ENCODE data around the gene KANK3. TPM values are rescaled to one million over a fixed set of nuclear protein-coding genes. Genes with fewer than 3 reads are reported as not detected.

Gene KANK3
- total RNA-seq, 2 experiments from 2014 or later: 0.11 to 0.22 TPM

- ChIA-PET POLR2A (interaction anchor here (0.6 to 1.6 kb wide), 4 partner anchors 11 to 92 kb away, joined by 4 to 6 read pairs (median 4); partner anchors contain the start of gene MARCHF2), CTCF (ENCODE audit: unreplicated experiment) (no interaction called here)
- Histone ChIP-seq H3K4me2 (ENCODE audit: low read length) (peak within 1 kb of the TSS; percentile 84), H3K4me3 (ENCODE audit: low read depth, low read length, poor library complexity, severe bottlenecking) (peak within 1 kb of the TSS; percentile 93), H3K9me2 (ENCODE audit: insufficient read depth, low read length) (no peaks in the 10 kb centered on the region), H3K4me1 (ENCODE audit: insufficient read depth, low read length, poor library complexity, severe bottlenecking) (peaks cover 14% of the 10 kb centered on the region), H2AFZ (ENCODE audit: low read length) (peak within 1 kb of the TSS; percentile 79), H3K27ac (ENCODE audit: low read depth, low read length, poor library complexity, severe bottlenecking) (peak within 1 kb of the TSS; percentile 87), H3K9me3 (ENCODE audit: low read length) (peaks cover 11% of the 10 kb centered on the region; the same call in 1 of the 2 replicates), H3K36me3 (ENCODE audit: insufficient read depth, low read length) (no peaks in the 10 kb centered on the region; the same call in 1 of the 2 replicates), H3K79me2 (ENCODE audit: insufficient read depth, low read depth, low read length) (peaks cover 12% of the 10 kb centered on the region; the same call in 1 of the 2 replicates), H4K20me1 (ENCODE audit: insufficient read depth, low read length) (0 out of 2 replicates have a peak, but pooled peaks cover 6% of the 10 kb centered on the region)
- no TSS peak for BruUV-seq (replicated peaks)
- TF ChIP-seq CTCF (conservative IDR thresholded peaks at IDR 0.05; ENCODE audit: low read length) (no peak), EZH2phosphoT487 (IDR thresholded peaks at IDR 0.05; ENCODE audit: borderline replicate concordance, low read depth, low read length) (no peak)
- intact Hi-C loops (cut with micrococcal nuclease; ENCODE audit: unreplicated experiment): no loop called here
- peak; percentile 100 for DNase-seq (ENCODE audit: low spot score)
Measured at GRCh38 chr19:8389891-8390616, 47.0 kb upstream of the KANK3 start, which contains the start of gene RAB11B. Gene RAB11B, plus strand, starts transcription at chr19:8390360. Its CDS starts 57 bp downstream, at chr19:8390417.

DNA sequence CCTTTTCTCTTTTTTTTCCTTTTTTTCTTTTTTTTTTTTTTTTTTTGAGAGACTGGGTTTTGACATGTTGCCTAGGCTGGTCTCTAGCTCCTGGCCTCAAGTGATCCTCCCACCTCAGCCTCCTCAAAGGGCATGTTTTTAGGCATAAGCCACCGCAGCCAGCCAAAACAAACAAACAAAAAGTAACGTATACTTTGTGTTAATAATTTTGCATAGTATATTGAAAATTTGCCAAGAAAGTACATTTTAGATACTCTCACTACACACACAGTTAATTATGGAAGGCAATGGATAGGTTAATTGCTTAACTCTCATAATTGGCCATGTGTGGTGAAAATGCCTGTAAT, 45.5 kb upstream of the KANK3 start:
- ChIA-PET POLR2A (interaction anchor here (0.6 kb wide), 1 partner anchor 67 kb away, joined by 4 read pairs; the partner anchor contains the start of gene RPS28), CTCF (ENCODE audit: unreplicated experiment) (no interaction called here)
- Histone ChIP-seq H3K4me3 (ENCODE audit: low read depth, low read length, poor library complexity, severe bottlenecking) (peak overlapping the region; percentile 75), H4K20me1 (ENCODE audit: insufficient read depth, low read length) (0 out of 2 replicates have a peak, but pooled peaks cover 6% of the 10 kb centered on the region), H3K4me2 (ENCODE audit: low read length) (peak overlapping the region; percentile 67), H3K36me3 (ENCODE audit: insufficient read depth, low read length) (no peaks in the 10 kb centered on the region; the same call in 1 of the 2 replicates), H3K4me1 (ENCODE audit: insufficient read depth, low read length, poor library complexity, severe bottlenecking) (peaks cover 14% of the 10 kb centered on the region), H2AFZ (ENCODE audit: low read length) (no peak overlapping the region), H3K27ac (ENCODE audit: low read depth, low read length, poor library complexity, severe bottlenecking) (no peak overlapping the region), H3K9me2 (ENCODE audit: insufficient read depth, low read length) (no peaks in the 10 kb centered on the region), H3K9me3 (ENCODE audit: low read length) (peaks cover 11% of the 10 kb centered on the region; the same call in 1 of the 2 replicates), H3K79me2 (ENCODE audit: insufficient read depth, low read depth, low read length) (peaks cover 12% of the 10 kb centered on the region; the same call in 1 of the 2 replicates)
- intact Hi-C loops (cut with micrococcal nuclease; ENCODE audit: unreplicated experiment): no loop called here
- BruUV-seq (replicated peaks): no TSS peak
- TF ChIP-seq EZH2phosphoT487 (IDR thresholded peaks at IDR 0.05; ENCODE audit: borderline replicate concordance, low read depth, low read length) (no peak), CTCF (conservative IDR thresholded peaks at IDR 0.05; ENCODE audit: low read length) (no peak)
- no peak for DNase-seq (ENCODE audit: low spot score)
